ENCODE data around the gene EFNA3. TPM values are rescaled to one million over a fixed set of nuclear protein-coding genes. Genes with fewer than 3 reads are reported as not detected.

Gene EFNA3, protein sequence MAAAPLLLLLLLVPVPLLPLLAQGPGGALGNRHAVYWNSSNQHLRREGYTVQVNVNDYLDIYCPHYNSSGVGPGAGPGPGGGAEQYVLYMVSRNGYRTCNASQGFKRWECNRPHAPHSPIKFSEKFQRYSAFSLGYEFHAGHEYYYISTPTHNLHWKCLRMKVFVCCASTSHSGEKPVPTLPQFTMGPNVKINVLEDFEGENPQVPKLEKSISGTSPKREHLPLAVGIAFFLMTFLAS
- 0.39 and 0.73 TPM in 2 replicates for total RNA-seq

DNA sequence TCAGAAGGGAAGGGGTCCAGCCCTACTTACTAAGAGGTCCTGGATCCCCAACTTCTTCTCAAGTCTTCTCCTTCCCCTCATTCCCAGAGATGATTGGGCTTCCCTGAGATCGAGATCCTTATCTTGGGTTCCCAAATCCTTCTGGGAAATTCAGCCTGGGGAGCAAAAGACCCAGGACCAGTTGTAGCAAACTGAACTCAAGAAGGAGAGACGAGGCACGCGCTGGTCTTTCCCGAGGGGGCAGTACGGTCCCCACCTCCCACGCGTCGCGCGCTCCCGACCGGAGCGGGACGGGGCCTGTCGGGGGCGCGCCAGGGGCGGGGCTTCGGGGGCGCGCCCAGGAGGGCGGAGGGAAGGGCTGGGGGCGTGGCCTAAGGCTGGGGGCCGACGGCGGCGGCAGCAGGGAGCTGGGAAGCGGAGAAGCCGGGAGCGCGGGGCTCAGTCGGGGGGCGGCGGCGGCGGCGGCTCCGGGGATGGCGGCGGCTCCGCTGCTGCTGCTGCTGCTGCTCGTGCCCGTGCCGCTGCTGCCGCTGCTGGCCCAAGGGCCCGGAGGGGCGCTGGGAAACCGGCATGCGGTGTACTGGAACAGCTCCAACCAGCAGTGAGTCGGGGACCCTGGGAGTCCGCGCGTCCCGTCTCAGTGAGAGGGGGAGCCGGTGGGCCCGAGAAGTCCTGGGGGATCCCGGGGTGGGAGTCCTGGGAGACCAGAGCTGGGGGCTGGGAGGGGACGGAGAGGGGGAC is at the start of gene EFNA3:
TSS of gene EFNA3 (plus strand) at position 369 of the 741 bp plus-strand sequence. CDS start at position 474, 105 bp downstream.

DNA sequence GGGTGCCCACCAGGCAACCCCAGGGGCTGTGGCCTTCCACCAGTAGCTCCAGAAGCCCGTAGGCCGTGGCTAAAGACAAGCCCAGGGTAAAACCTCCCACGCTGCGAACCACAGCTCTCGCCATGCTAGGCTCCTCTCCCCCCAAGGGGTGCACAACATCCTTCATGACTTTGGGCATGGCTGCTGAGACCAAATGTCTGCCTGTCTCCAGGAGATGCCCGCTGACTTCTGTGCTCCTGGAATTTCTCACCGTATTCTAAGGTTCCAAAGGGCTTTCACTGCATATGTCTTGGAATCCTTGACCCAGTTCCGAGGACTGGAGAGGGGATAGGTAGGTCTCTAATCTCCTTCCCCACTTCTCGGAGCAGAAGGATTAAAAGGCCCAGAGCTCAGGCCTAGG is 45.1 kb upstream of the EFNA3 start, which contains the start of the genes DCST1 and DCST2:
TSS of gene DCST1 (plus strand) at position 301 of the 400 bp plus-strand sequence. CDS start 213 bp downstream, outside the sequence.
TSS of gene DCST2 (minus strand) at position 258 of the 400 bp plus-strand sequence. CDS start at position 178, 80 bp downstream.

DNA sequence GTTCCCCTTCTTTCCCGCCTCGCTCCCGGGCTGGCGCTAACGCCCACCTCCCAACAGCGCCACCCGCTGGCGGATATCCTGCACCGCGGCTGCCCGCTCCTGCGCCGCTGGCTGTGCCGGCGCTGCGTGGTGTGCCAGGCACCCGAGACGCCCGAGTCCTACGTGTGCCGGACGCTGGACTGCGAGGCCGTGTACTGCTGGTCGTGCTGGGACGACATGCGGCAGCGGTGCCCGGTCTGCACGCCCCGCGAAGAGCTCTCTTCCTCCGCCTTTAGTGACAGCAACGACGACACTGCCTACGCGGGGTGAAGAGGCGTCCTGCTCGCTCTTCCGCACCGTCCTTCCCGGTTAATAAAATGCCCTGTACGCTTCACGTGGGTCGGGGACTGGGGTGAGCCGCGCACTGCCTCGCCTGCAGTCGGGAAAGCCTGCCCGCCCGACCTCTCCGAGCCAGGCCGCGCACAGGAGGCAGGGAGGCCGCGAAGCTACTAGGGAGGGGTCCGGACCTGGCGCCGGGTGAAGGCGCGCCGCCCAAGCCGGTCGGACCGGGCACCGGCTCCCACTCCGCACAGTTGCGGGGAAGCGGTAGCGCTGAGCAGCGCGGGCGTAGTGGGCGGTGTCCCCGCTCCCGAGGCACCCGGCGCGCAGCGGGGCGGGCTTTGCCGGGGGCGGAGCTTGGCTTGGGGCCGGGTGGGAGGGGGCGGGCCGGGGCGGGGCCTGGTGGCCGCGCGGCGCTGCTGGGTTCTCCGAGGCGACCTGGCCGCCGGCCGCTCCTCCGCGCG is 27.9 kb upstream of the EFNA3 start, which contains the start of gene ADAM15:
TSS of gene ADAM15 (plus strand) at position 757 of the 782 bp plus-strand sequence. CDS start 71 bp downstream, outside the sequence.

DNA sequence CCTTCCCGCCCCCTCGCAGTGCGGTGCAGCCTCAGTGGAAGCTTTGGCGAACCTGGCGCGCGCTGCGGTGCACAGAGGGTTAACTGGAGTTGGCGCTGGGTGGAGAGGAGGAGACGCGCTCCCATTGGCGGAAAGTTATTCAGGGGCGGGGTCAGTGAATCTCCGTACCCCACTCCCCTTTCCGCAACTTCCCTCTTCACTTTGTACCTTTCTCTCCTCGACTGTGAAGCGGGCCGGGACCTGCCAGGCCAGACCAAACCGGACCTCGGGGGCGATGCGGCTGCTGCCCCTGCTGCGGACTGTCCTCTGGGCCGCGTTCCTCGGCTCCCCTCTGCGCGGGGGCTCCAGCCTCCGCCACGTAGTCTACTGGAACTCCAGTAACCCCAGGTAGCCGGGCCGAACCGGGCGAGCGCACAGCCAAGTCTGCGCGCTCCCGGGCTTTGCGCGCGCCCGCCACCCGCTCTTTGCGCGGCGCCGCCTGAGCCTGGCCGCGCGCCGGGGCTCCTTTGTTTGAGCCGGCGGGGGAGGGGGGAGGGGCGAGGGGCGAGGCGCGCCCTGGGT is 15.0 kb upstream of the EFNA3 start, which contains the start of gene EFNA4:
TSS of gene EFNA4 (plus strand) at position 191 of the 561 bp plus-strand sequence. CDS start at position 275, 84 bp downstream.

DNA sequence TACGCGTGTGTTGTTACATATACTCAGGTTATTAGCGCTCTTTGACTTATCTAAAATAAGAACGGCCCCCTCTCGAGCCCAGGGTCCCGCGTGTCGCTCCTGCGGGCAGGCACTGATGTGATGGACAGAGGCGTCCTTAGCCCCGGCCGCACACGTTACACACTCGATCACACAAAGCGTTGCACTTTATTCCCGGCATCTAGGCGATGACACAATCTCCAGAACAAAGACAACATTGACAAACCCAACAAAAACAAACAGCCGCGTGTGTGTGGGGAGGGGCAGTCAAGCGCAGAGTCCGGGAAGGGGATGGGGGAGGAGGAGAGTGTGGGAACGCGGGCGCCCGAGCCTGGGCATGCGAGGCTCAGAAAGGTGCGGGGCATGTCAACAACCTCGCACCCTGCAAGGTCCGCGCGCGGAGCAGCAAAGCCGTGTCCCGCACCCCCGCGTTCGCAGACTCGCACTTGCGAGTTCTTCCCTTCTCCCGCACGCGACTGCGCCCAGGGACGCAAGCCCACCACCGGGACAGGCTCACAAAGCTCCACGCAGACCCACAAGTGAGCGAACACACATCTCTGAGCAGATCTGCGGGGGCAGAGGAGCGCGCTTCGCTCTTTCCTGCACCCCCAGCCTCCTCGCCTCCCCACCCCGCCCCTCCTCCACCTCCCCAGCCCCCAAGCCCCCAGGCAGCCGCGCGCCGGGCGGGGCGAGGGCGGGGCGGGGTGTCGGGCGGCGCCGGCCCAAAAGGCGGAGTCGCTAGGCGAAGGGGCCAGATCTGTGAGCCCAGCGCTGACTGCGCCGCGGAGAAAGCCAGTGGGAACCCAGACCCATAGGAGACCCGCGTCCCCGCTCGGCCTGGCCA is 48.7 kb downstream of the EFNA3 start, which contains the start of gene EFNA1:
TSS of gene EFNA1 (plus strand) at position 772 of the 862 bp plus-strand sequence. CDS start 102 bp downstream, outside the sequence.

DNA sequence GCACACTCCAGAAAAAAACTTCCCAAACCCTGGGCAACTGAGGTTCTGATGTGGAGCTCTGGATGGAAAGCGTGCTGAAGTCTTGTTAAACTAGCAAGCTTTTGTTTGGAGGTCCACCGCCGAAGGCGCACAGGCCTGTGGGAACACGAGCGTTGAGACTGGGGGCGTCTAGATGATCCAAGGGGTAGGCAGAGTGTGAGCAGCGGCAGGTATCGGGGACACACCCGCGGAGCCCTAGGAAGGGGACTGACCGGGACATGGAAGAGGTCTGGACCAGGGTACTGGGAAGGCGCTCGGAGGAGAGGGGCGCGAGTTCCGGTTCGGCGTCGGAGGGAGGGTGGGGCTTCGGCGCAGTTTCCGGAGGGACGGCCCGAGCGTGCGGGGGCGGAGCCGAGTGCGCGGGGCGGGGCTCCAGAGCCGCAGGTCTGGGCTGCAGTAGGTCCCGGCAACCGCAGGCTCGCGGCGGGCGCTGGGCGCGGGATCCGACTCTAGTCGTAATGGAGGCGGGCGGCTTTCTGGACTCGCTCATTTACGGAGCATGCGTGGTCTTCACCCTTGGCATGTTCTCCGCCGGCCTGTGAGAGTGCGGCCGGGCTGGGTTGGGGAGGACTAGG is 56.9 kb downstream of the EFNA3 start, which contains the start of gene SLC50A1:
TSS of gene SLC50A1 (plus strand) at position 438 of the 614 bp plus-strand sequence. CDS start at position 498, 60 bp downstream.

Small RNAs within 50 kb of the gene (small RNA-seq; reads per million reads assigned to genes)
- not detected for gene RF00019

Other genes starting within 250 kb of the EFNA3 start
- under 0.01 TPM in 1 of 2 replicates, not detected in the other for gene KCNN3, start 208.6 kb upstream of the EFNA3 start, total RNA-seq
- 6.8 and 8.1 TPM in 2 replicates for gene PMVK, start 142.1 kb upstream of the EFNA3 start, total RNA-seq
- 17.3 and 18.8 TPM in 2 replicates for gene PBXIP1, start 122.7 kb upstream of the EFNA3 start, total RNA-seq
- gene PYGO2, start 117.1 kb upstream of the EFNA3 start, total RNA-seq, result 12.5 and 14.7 TPM in 2 replicates
- 177 and 280 TPM in 2 replicates for gene SHC1, start 108.1 kb upstream of the EFNA3 start, total RNA-seq
- gene CKS1B, start 104.2 kb upstream of the EFNA3 start, total RNA-seq, result 72.5 and 86.0 TPM in 2 replicates
- gene FLAD1, start 95.5 kb upstream of the EFNA3 start, total RNA-seq, result 21.3 and 26.4 TPM in 2 replicates
- gene LENEP, start 85.3 kb upstream of the EFNA3 start, total RNA-seq, result not detected in 2 replicates
- gene ZBTB7B, start 76.0 kb upstream of the EFNA3 start, total RNA-seq, result 11.4 and 14.5 TPM in 2 replicates
- not detected in 2 replicates for gene DCST2, start 45.1 kb upstream of the EFNA3 start, total RNA-seq
- gene DCST1, start 45.0 kb upstream of the EFNA3 start, total RNA-seq, result not detected in 2 replicates
- gene ADAM15, start 27.5 kb upstream of the EFNA3 start, total RNA-seq, result 99.2 and 126 TPM in 2 replicates
- 0.73 and 1.2 TPM in 2 replicates for gene EFNA4, start 15.1 kb upstream of the EFNA3 start, total RNA-seq
- gene EFNA1, start 49.0 kb downstream of the EFNA3 start, total RNA-seq, result 0.37 TPM in 1 of 2 replicates, not detected in the other
- 26.8 and 30.1 TPM in 2 replicates for gene SLC50A1, start 57.0 kb downstream of the EFNA3 start, total RNA-seq
- 23.5 and 54.4 TPM in 2 replicates for gene DPM3, start 61.7 kb downstream of the EFNA3 start, total RNA-seq
- gene KRTCAP2, start 94.5 kb downstream of the EFNA3 start, total RNA-seq, result 83.9 and 140 TPM in 2 replicates
- 2.9 and 3.3 TPM in 2 replicates for gene TRIM46, start 95.0 kb downstream of the EFNA3 start, total RNA-seq
- gene THBS3, start 129.1 kb downstream of the EFNA3 start, total RNA-seq, result 9.2 and 14.7 TPM in 2 replicates
- 40.7 and 50.7 TPM in 2 replicates for gene MTX1, start 129.9 kb downstream of the EFNA3 start, total RNA-seq
- gene ENTREP3, start 176.6 kb downstream of the EFNA3 start, total RNA-seq, result 9.2 and 10.0 TPM in 2 replicates
- 26.1 and 27.6 TPM in 2 replicates for gene SCAMP3, start 183.5 kb downstream of the EFNA3 start, total RNA-seq
- 20.6 and 34.2 TPM in 2 replicates for gene CLK2, start 194.7 kb downstream of the EFNA3 start, total RNA-seq
- gene HCN3, start 198.6 kb downstream of the EFNA3 start, total RNA-seq, result 0.37 and 0.78 TPM in 2 replicates
- gene PKLR, start 222.6 kb downstream of the EFNA3 start, total RNA-seq, result under 0.01 TPM in 1 of 2 replicates, not detected in the other
- 354 and 434 TPM in 2 replicates for gene FDPS, start 230.0 kb downstream of the EFNA3 start, total RNA-seq
- gene RUSC1, start 242.1 kb downstream of the EFNA3 start, total RNA-seq, result 11.0 and 18.6 TPM in 2 replicates

All from subcutaneous preadipocyte (primary cell).